HepG2 (cell line): ENCODE results near the gene SHC1. TPM values are rescaled to one million over a fixed set of nuclear protein-coding genes. Genes with fewer than 3 reads are reported as not detected.

Experiments
- CBX5 ChIP-seq: sonication (generic); formaldehyde crosslinking; IDR thresholded peaks from 2 replicates; pipeline ENCODE4 v1.4.0; 2020; ENCODE audit warnings: missing genetic modification reagents, borderline replicate concordance
- JDP2 ChIP-seq: sonication (generic); formaldehyde crosslinking; IDR thresholded peaks from 2 replicates; pipeline ENCODE4 v1.8.1; 2022; ENCODE audit warnings: missing genetic modification reagents, borderline replicate concordance
- MBNL3 ChIP-seq: fragments of 250-450 bp; sonication (Bioruptor Pico); conservative IDR thresholded peaks from 2 replicates; pipeline ENCODE4 v1.8.0; 2022; ENCODE audit warnings: mild to moderate bottlenecking, inconsistent platforms
- SATB2 ChIP-seq: sonication (generic); formaldehyde crosslinking; IDR thresholded peaks from 2 replicates; pipeline ENCODE4 v1.5.0; 2020; ENCODE audit warnings: missing genetic modification reagents
- SMAD9 ChIP-seq: sonication (generic); formaldehyde crosslinking; IDR thresholded peaks from 2 replicates; pipeline ENCODE4 v1.5.1; 2020; ENCODE audit warnings: mild to moderate bottlenecking, missing genetic modification reagents
- TCF12 ChIP-seq, 2 experiments: fragments of 450-650 bp in 1 of 2; sonication (generic) in 1 of 2; formaldehyde crosslinking in 1 of 2; IDR thresholded peaks; 2 replicates each; pipeline versions ENCODE4 v1.6.1 to v1.8.0; 2017 to 2022; ENCODE audit warnings: antibody characterized with exemption in 1 of 2, mild to moderate bottlenecking in 1 of 2, missing genetic modification reagents in 1 of 2, moderate library complexity in 1 of 2
- TCF7 ChIP-seq: sonication (generic); IDR thresholded peaks from 2 replicates; pipeline ENCODE4 v1.6.1; 2016; ENCODE audit warnings: antibody characterized with exemption, low read depth
- YY1 ChIP-seq: IDR thresholded peaks from 2 replicates; pipeline ENCODE4 v1.6.1; 2011; ENCODE audit warnings: low read length, low read depth, moderate library complexity, mild to moderate bottlenecking; ENCODE audit not compliant: insufficient read depth, insufficient replicate concordance
- ZNF296 ChIP-seq: sonication (generic); formaldehyde crosslinking; conservative IDR thresholded peaks from 2 replicates; pipeline ENCODE4 v1.5.0; 2020; ENCODE audit warnings: mild to moderate bottlenecking, missing genetic modification reagents
- ZNF33A ChIP-seq: sonication (generic); formaldehyde crosslinking; IDR thresholded peaks from 2 replicates; pipeline ENCODE4 v1.5.1; 2020; ENCODE audit warnings: missing genetic modification reagents, mild to moderate bottlenecking, moderate library complexity, borderline replicate concordance
- ZNF343 ChIP-seq: sonication (generic); formaldehyde crosslinking; IDR thresholded peaks from 2 replicates; pipeline ENCODE4 v1.4.0; 2020; ENCODE audit warnings: mild to moderate bottlenecking, missing genetic modification reagents
- ZNF468 ChIP-seq: sonication (generic); formaldehyde crosslinking; IDR thresholded peaks from 2 replicates; pipeline ENCODE4 v1.8.0; 2022; ENCODE audit warnings: mild to moderate bottlenecking, moderate library complexity, missing genetic modification reagents
- ZNF614 ChIP-seq: IDR thresholded peaks from 2 replicates; pipeline ENCODE4 v1.6.1; 2018; ENCODE audit warnings: missing biosample characterization, missing genetic modification reagents, inconsistent platforms, borderline replicate concordance
- polyA plus RNA-seq, 8 experiments: library from polyadenylated mRNA; depleted of rRNA in 3 of 8; stranded (reverse) in 7 of 8; unstranded in 1 of 8; fragments of >200 nt; fragmentation: Illumina TruSeq in 4 of 8; extraction: Trizol in 4 of 8; gene quantifications; 2 replicates each; pipeline versions ENCODE4 v1.2.1 to v1.2.3, GENCODE V29; 2011 to 2016; ENCODE audit warnings: low read depth in 4 of 8, missing spikeins in 1 of 8, mixed read lengths in 1 of 8; ENCODE audit not compliant: insufficient read depth in 1 of 8
- total RNA-seq, 5 experiments: library from RNA; depleted of rRNA; stranded (reverse); fragments of >200 nt; fragmentation: Illumina TruSeq; extraction: Trizol; gene quantifications; 2 replicates each; pipeline ENCODE4 v1.2.3, GENCODE V29; 2016; ENCODE audit warnings: low read depth in 1 of 5
- TF ChIP-seq, protein P1 (sequence below): sonication (generic); formaldehyde crosslinking; IDR thresholded peaks from 2 replicates; pipeline ENCODE4 v1.4.0; 2020; ENCODE audit warnings: missing genetic modification reagents, borderline replicate concordance
- TF ChIP-seq, protein P2 (sequence below): sonication (generic); formaldehyde crosslinking; conservative IDR thresholded peaks from 2 replicates; pipeline ENCODE4 v1.5.0; 2020; ENCODE audit warnings: missing genetic modification reagents
- TF ChIP-seq, protein P3 (sequence below): IDR thresholded peaks from 2 replicates; pipeline ENCODE4 v1.6.1; 2016; ENCODE audit warnings: low read depth
- TF ChIP-seq, protein P4 (sequence below): sonication (generic); formaldehyde crosslinking; IDR thresholded peaks from 2 replicates; pipeline ENCODE4 v1.4.0; 2020; ENCODE audit warnings: mild to moderate bottlenecking, low read depth, missing genetic modification reagents

SHC1 gene
- total and polyA plus RNA-seq, 2 of the 13 experiments (the other 11 are each of a cell fraction or from before 2014, with no cell fraction given) = 52.0 to 137 TPM

DNA sequence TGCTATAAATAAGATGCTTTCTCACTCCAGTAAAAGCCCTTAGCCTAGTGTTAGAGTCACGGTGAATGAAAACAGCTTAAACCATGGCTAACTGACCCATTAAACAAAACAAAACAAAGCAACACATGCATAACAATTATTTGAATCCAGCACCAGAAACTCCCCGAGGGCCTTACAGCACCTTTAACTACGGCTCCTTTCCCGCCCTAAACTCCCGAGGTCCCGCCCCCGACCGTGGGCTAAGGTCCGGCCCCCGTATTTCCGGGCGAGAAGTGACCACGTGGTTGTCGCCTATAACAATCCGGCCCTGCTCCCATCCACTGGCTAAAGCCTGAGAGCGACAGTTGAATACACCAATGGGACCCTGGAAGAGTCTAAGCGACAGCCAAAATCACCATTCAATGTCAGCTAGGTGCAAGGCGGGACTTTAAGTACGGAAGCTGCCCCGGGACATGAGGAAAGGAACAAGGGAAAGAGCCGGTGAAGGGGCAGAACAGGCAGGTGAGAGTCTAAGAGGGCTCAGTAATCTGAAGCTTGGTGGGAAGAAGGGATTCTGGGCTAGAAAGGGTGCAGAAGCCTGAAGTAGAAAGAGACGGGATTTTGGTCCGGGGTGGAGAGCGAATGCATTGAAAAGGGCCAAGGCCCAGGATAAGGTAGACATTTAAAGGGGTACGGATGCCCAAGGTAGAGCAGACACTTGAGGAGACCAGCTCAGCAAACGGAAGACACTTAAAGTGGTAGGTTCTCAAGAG is 12.5 kb upstream of the SHC1 start, which contains the start of gene FLAD1 (continued):
- no peak for TF ChIP-seq ZNF468
- TF ChIP-seq TCF12 (IDR thresholded peaks at IDR 0.05) = no peak
- no peak for TF ChIP-seq TCF12 (CRISPR knock-in tag; IDR thresholded peaks at IDR 0.05)
- no peak for TF ChIP-seq ZNF296
- TF ChIP-seq, protein P1, sequence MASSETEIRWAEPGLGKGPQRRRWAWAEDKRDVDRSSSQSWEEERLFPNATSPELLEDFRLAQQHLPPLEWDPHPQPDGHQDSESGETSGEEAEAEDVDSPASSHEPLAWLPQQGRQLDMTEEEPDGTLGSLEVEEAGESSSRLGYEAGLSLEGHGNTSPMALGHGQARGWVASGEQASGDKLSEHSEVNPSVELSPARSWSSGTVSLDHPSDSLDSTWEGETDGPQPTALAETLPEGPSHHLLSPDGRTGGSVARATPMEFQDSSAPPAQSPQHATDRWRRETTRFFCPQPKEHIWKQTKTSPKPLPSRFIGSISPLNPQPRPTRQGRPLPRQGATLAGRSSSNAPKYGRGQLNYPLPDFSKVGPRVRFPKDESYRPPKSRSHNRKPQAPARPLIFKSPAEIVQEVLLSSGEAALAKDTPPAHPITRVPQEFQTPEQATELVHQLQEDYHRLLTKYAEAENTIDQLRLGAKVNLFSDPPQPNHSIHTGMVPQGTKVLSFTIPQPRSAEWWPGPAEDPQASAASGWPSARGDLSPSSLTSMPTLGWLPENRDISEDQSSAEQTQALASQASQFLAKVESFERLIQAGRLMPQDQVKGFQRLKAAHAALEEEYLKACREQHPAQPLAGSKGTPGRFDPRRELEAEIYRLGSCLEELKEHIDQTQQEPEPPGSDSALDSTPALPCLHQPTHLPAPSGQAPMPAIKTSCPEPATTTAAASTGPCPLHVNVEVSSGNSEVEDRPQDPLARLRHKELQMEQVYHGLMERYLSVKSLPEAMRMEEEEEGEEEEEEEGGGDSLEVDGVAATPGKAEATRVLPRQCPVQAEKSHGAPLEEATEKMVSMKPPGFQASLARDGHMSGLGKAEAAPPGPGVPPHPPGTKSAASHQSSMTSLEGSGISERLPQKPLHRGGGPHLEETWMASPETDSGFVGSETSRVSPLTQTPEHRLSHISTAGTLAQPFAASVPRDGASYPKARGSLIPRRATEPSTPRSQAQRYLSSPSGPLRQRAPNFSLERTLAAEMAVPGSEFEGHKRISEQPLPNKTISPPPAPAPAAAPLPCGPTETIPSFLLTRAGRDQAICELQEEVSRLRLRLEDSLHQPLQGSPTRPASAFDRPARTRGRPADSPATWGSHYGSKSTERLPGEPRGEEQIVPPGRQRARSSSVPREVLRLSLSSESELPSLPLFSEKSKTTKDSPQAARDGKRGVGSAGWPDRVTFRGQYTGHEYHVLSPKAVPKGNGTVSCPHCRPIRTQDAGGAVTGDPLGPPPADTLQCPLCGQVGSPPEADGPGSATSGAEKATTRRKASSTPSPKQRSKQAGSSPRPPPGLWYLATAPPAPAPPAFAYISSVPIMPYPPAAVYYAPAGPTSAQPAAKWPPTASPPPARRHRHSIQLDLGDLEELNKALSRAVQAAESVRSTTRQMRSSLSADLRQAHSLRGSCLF (CRISPR knock-in tag) = no peak
- TF ChIP-seq CBX5 (CRISPR knock-in tag) = no peak
- TF ChIP-seq TCF7 = no peak
- TF ChIP-seq JDP2 (CRISPR knock-in tag) = no peak
- TF ChIP-seq ZNF343 (CRISPR knock-in tag) = no peak
- TF ChIP-seq MBNL3 = no peak
- TF ChIP-seq ZNF614 (CRISPR knock-in tag) = no peak
- TF ChIP-seq ZNF33A (CRISPR knock-in tag) = no peak
- TF ChIP-seq, protein P2, sequence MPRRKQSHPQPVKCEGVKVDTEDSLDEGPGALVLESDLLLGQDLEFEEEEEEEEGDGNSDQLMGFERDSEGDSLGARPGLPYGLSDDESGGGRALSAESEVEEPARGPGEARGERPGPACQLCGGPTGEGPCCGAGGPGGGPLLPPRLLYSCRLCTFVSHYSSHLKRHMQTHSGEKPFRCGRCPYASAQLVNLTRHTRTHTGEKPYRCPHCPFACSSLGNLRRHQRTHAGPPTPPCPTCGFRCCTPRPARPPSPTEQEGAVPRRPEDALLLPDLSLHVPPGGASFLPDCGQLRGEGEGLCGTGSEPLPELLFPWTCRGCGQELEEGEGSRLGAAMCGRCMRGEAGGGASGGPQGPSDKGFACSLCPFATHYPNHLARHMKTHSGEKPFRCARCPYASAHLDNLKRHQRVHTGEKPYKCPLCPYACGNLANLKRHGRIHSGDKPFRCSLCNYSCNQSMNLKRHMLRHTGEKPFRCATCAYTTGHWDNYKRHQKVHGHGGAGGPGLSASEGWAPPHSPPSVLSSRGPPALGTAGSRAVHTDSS (CRISPR knock-in tag) = no peak
- TF ChIP-seq SMAD9 (CRISPR knock-in tag) = no peak
- TF ChIP-seq YY1 = no peak
- TF ChIP-seq SATB2 (CRISPR knock-in tag) = no peak
- TF ChIP-seq, protein P3, sequence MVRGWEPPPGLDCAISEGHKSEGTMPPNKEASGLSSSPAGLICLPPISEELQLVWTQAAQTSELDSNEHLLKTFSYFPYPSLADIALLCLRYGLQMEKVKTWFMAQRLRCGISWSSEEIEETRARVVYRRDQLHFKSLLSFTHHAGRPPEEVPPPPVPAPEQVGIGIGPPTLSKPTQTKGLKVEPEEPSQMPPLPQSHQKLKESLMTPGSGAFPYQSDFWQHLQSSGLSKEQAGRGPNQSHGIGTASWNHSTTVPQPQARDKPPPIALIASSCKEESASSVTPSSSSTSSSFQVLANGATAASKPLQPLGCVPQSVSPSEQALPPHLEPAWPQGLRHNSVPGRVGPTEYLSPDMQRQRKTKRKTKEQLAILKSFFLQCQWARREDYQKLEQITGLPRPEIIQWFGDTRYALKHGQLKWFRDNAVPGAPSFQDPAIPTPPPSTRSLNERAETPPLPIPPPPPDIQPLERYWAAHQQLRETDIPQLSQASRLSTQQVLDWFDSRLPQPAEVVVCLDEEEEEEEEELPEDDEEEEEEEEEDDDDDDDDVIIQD (CRISPR knock-in tag) = no peak
- TF ChIP-seq, protein P4, sequence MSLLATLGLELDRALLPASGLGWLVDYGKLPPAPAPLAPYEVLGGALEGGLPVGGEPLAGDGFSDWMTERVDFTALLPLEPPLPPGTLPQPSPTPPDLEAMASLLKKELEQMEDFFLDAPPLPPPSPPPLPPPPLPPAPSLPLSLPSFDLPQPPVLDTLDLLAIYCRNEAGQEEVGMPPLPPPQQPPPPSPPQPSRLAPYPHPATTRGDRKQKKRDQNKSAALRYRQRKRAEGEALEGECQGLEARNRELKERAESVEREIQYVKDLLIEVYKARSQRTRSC = no peak
